ENCODE data around the gene SLX4. TPM values are rescaled to one million over a fixed set of nuclear protein-coding genes. Genes with fewer than 3 reads are reported as not detected.

The SLX4 gene
- polyA plus RNA-seq, 1 of the 3 experiments (the other 2 are of a cell fraction): 2.1 TPM

GRCh38 chr16:3562914-3563480 lies 48.4 kb downstream of the SLX4 start:
- no peak for TF ChIP-seq NFIC (IDR thresholded peaks at IDR 0.05; ENCODE audit: borderline replicate concordance)
- no peak for TF ChIP-seq GATA2 (CRISPR knock-in tag; IDR thresholded peaks at IDR 0.05)
- TF ChIP-seq POLR2AphosphoS5 (IDR thresholded peaks at IDR 0.05; ENCODE audit: low read depth, low read length): no peak
- H3K4me2 ChIP-seq: no peak overlapping the region
- H2AFZ ChIP-seq (ENCODE audit: low read depth): no peak overlapping the region
- no peaks in the 10 kb centered on the region for H4K20me1 ChIP-seq (ENCODE audit: insufficient read depth)
- H3F3A ChIP-seq (replicated peaks; ENCODE audit: insufficient read depth): no peaks in the 10 kb centered on the region
- POLR2A ChIA-PET: no interaction called here
- no peak overlapping the region for H3K27ac ChIP-seq (ENCODE audit: low read depth in 2 of 2, low read length in 1 of 2)
- no peaks in the 10 kb centered on the region for H3K9me3 ChIP-seq
- H3K27me3 ChIP-seq (ENCODE audit: insufficient read depth): no peaks in the 10 kb centered on the region
- H3K36me3 ChIP-seq (replicated peaks in 1 of 2; ENCODE audit: control insufficient read depth in 1 of 2, insufficient read depth in 2 of 2, low read length in 1 of 2): no peaks in the 10 kb centered on the region
- no peaks in the 10 kb centered on the region for H3K4me1 ChIP-seq (ENCODE audit: control insufficient read depth in 1 of 2, insufficient read depth in 2 of 2, low read depth in 1 of 2, low read length in 1 of 2)
- no peaks in the 10 kb centered on the region for H3K9me2 ChIP-seq
- H3K4me3 ChIP-seq (ENCODE audit: low read depth in 2 of 2, low read length in 1 of 2): no peak overlapping the region
- no peaks in the 10 kb centered on the region for H3K79me2 ChIP-seq (ENCODE audit: insufficient read depth)
- no peak for DNase-seq
- CTCF ChIA-PET: no interaction called here
- no peak overlapping the region for H3K9ac ChIP-seq
- 86% methylated on average over 10 of the region's 29 CpGs for WGBS (ENCODE audit: low lambda C conversion rate)

- H3K4me2 ChIP-seq: no peak overlapping the region
- no peak overlapping the region for H3K9ac ChIP-seq
- H3F3A ChIP-seq (replicated peaks; ENCODE audit: insufficient read depth): no peaks in the 10 kb centered on the region
- H3K4me3 ChIP-seq (ENCODE audit: low read depth in 2 of 2, low read length in 1 of 2): no peak overlapping the region
- no peaks in the 10 kb centered on the region for H3K36me3 ChIP-seq (replicated peaks in 1 of 2; ENCODE audit: control insufficient read depth in 1 of 2, insufficient read depth in 2 of 2, low read length in 1 of 2)
- POLR2A ChIA-PET: no interaction called here
- no peak overlapping the region for H3K27ac ChIP-seq (ENCODE audit: low read depth in 2 of 2, low read length in 1 of 2)
- no peaks in the 10 kb centered on the region for H3K9me3 ChIP-seq
- H2AFZ ChIP-seq (ENCODE audit: low read depth): no peak overlapping the region
- no peak for DNase-seq
- no peaks in the 10 kb centered on the region for H3K79me2 ChIP-seq (ENCODE audit: insufficient read depth)
- H3K4me1 ChIP-seq (ENCODE audit: control insufficient read depth in 1 of 2, insufficient read depth in 2 of 2, low read depth in 1 of 2, low read length in 1 of 2): no peaks in the 10 kb centered on the region
- H3K27me3 ChIP-seq (ENCODE audit: insufficient read depth): no peaks in the 10 kb centered on the region
- CTCF ChIA-PET: interaction anchor here (0.9 kb wide), 1 partner anchor 13 kb away, joined by 3 read pairs; no protein-coding TSS in a partner anchor
- 63% methylated on average over 11 of the region's 15 CpGs for WGBS (ENCODE audit: low lambda C conversion rate)
- no peaks in the 10 kb centered on the region for H3K9me2 ChIP-seq
- H4K20me1 ChIP-seq (ENCODE audit: insufficient read depth): no peaks in the 10 kb centered on the region
- no peak for TF ChIP-seq RXRA (IDR thresholded peaks at IDR 0.05; ENCODE audit: borderline replicate concordance, low read depth)
- TF ChIP-seq EP300 (IDR thresholded peaks at IDR 0.05; ENCODE audit: borderline replicate concordance in 1 of 2, low read depth in 1 of 2, low read length in 1 of 2): no peak
- TF ChIP-seq, protein P1, sequence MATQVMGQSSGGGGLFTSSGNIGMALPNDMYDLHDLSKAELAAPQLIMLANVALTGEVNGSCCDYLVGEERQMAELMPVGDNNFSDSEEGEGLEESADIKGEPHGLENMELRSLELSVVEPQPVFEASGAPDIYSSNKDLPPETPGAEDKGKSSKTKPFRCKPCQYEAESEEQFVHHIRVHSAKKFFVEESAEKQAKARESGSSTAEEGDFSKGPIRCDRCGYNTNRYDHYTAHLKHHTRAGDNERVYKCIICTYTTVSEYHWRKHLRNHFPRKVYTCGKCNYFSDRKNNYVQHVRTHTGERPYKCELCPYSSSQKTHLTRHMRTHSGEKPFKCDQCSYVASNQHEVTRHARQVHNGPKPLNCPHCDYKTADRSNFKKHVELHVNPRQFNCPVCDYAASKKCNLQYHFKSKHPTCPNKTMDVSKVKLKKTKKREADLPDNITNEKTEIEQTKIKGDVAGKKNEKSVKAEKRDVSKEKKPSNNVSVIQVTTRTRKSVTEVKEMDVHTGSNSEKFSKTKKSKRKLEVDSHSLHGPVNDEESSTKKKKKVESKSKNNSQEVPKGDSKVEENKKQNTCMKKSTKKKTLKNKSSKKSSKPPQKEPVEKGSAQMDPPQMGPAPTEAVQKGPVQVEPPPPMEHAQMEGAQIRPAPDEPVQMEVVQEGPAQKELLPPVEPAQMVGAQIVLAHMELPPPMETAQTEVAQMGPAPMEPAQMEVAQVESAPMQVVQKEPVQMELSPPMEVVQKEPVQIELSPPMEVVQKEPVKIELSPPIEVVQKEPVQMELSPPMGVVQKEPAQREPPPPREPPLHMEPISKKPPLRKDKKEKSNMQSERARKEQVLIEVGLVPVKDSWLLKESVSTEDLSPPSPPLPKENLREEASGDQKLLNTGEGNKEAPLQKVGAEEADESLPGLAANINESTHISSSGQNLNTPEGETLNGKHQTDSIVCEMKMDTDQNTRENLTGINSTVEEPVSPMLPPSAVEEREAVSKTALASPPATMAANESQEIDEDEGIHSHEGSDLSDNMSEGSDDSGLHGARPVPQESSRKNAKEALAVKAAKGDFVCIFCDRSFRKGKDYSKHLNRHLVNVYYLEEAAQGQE (IDR thresholded peaks at IDR 0.05; ENCODE audit: low read depth, low read length): no peak
- no peak for TF ChIP-seq CTCF (IDR thresholded peaks at IDR 0.05)
- no peak for TF ChIP-seq RAD21 (IDR thresholded peaks at IDR 0.05; ENCODE audit: low read length)
- TF ChIP-seq TAF1 (IDR thresholded peaks at IDR 0.05; ENCODE audit: borderline replicate concordance, low read depth, low read length): no peak
- TF ChIP-seq RCOR1 (IDR thresholded peaks at IDR 0.05; ENCODE audit: low read length): no peak
- TF ChIP-seq SIN3A (IDR thresholded peaks at IDR 0.05; ENCODE audit: borderline replicate concordance, low read depth, low read length): no peak
- TF ChIP-seq NRF1 (IDR thresholded peaks at IDR 0.05; ENCODE audit: low read depth, low read length): no peak
- TF ChIP-seq JUND (IDR thresholded peaks at IDR 0.05): no peak
- TF ChIP-seq ZBTB33 (IDR thresholded peaks at IDR 0.05; ENCODE audit: borderline replicate concordance, low read depth): no peak
- TF ChIP-seq CHD2 (IDR thresholded peaks at IDR 0.05; ENCODE audit: low read length, partially characterized antibody): no peak
- no peak for TF ChIP-seq USF2 (IDR thresholded peaks at IDR 0.05; ENCODE audit: borderline replicate concordance, low read depth, low read length)
- TF ChIP-seq, protein P2, sequence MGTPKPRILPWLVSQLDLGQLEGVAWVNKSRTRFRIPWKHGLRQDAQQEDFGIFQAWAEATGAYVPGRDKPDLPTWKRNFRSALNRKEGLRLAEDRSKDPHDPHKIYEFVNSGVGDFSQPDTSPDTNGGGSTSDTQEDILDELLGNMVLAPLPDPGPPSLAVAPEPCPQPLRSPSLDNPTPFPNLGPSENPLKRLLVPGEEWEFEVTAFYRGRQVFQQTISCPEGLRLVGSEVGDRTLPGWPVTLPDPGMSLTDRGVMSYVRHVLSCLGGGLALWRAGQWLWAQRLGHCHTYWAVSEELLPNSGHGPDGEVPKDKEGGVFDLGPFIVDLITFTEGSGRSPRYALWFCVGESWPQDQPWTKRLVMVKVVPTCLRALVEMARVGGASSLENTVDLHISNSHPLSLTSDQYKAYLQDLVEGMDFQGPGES (IDR thresholded peaks at IDR 0.05; ENCODE audit: low read depth, low read length): no peak
Measured at GRCh38 chr16:3561626-3562025, 49.8 kb downstream of the SLX4 start.

Measured in SK-N-SH (cell line).